ENCODE results near the gene LRRK1. TPM values are rescaled to one million over a fixed set of nuclear protein-coding genes. Genes with fewer than 3 reads are reported as not detected.

The LRRK1 gene
- total RNA-seq, 1 experiment from 2014 or later: 7.0 TPM

- BruUV-seq (replicated peaks): no TSS peak
- ATAC-seq: no peak
- DNase-seq: no peak
- ChIA-PET CTCF (no interaction called here), POLR2A (ENCODE audit: unreplicated experiment) (no interaction called here)
- H3K4me2 ChIP-seq (ENCODE audit: low read length): no peak overlapping the region
- H3K4me1 ChIP-seq (ENCODE audit: insufficient read depth, low read length): no peaks in the 10 kb centered on the region
- no peak overlapping the region for H2AFZ ChIP-seq (ENCODE audit: low read length)
- no peaks in the 10 kb centered on the region for H4K20me1 ChIP-seq (ENCODE audit: low read length)
- no peaks in the 10 kb centered on the region for H3K27me3 ChIP-seq (ENCODE audit: low read length)
- H3K9me2 ChIP-seq (replicated peaks; ENCODE audit: low read length): no peaks in the 10 kb centered on the region
- TF ChIP-seq EZH2 (IDR thresholded peaks at IDR 0.05; ENCODE audit: low read length, unreplicated experiment) (no peak), CTCF (conservative IDR thresholded peaks at IDR 0.05; ENCODE audit: low read depth, low read length) (no peak), EZH2phosphoT487 (IDR thresholded peaks at IDR 0.05; ENCODE audit: borderline replicate concordance, low read length) (no peak)
- no peak overlapping the region for H3K9ac ChIP-seq (ENCODE audit: low read length)
- no peaks in the 10 kb centered on the region for H3K79me2 ChIP-seq (ENCODE audit: low read length)
- no peak overlapping the region for H3K27ac ChIP-seq (ENCODE audit: low read length)
- H3K4me3 ChIP-seq (ENCODE audit: low read length): no peak overlapping the region
- no peaks in the 10 kb centered on the region for H3F3A ChIP-seq (ENCODE audit: low read length, unreplicated experiment)
- H3K9me3 ChIP-seq (ENCODE audit: low read length): no peaks in the 10 kb centered on the region
- no peaks in the 10 kb centered on the region for H3K36me3 ChIP-seq (ENCODE audit: low read depth, low read length)
- intact Hi-C loops (cut with micrococcal nuclease): no loop called here
These were observed 126.1 kb downstream of the LRRK1 start for GRCh38 chr15:101045236-101045646.

GRCh38 chr15:101045835-101046691, 126.9 kb downstream of the LRRK1 start:
- BruUV-seq (replicated peaks): no TSS peak
- H3K27me3 ChIP-seq (ENCODE audit: low read length): no peaks in the 10 kb centered on the region
- no peaks in the 10 kb centered on the region for H4K20me1 ChIP-seq (ENCODE audit: low read length)
- no peaks in the 10 kb centered on the region for H3K4me1 ChIP-seq (ENCODE audit: insufficient read depth, low read length)
- no peaks in the 10 kb centered on the region for H3K9me3 ChIP-seq (ENCODE audit: low read length)
- H3K27ac ChIP-seq (ENCODE audit: low read length): no peak overlapping the region
- ChIA-PET POLR2A (ENCODE audit: unreplicated experiment) (no interaction called here), CTCF (no interaction called here)
- no peak overlapping the region for H3K4me2 ChIP-seq (ENCODE audit: low read length)
- no peak overlapping the region for H3K4me3 ChIP-seq (ENCODE audit: low read length)
- ATAC-seq (no peak), DNase-seq (no peak)
- no peaks in the 10 kb centered on the region for H3K36me3 ChIP-seq (ENCODE audit: low read depth, low read length)
- no peak overlapping the region for H3K9ac ChIP-seq (ENCODE audit: low read length)
- H3F3A ChIP-seq (ENCODE audit: low read length, unreplicated experiment): no peaks in the 10 kb centered on the region
- no peaks in the 10 kb centered on the region for H3K9me2 ChIP-seq (replicated peaks; ENCODE audit: low read length)
- intact Hi-C loops (cut with micrococcal nuclease): no loop called here
- no peaks in the 10 kb centered on the region for H3K79me2 ChIP-seq (ENCODE audit: low read length)
- no peak for TF ChIP-seq CTCF (conservative IDR thresholded peaks at IDR 0.05; ENCODE audit: low read depth, low read length)
- no peak for TF ChIP-seq EZH2phosphoT487 (IDR thresholded peaks at IDR 0.05; ENCODE audit: borderline replicate concordance, low read length)
- no peak for TF ChIP-seq EZH2 (IDR thresholded peaks at IDR 0.05; ENCODE audit: low read length, unreplicated experiment)
- H2AFZ ChIP-seq (ENCODE audit: low read length): no peak overlapping the region

GRCh38 chr15:101046826-101047225, 127.7 kb downstream of the LRRK1 start:
- Histone ChIP-seq H3K79me2 (ENCODE audit: low read length) (no peaks in the 10 kb centered on the region), H4K20me1 (ENCODE audit: low read length) (no peaks in the 10 kb centered on the region), H3K4me1 (ENCODE audit: insufficient read depth, low read length) (no peaks in the 10 kb centered on the region), H3K4me2 (ENCODE audit: low read length) (no peak overlapping the region), H2AFZ (ENCODE audit: low read length) (no peak overlapping the region), H3K9me2 (replicated peaks; ENCODE audit: low read length) (no peaks in the 10 kb centered on the region), H3K4me3 (ENCODE audit: low read length) (no peak overlapping the region), H3K9me3 (ENCODE audit: low read length) (no peaks in the 10 kb centered on the region), H3K9ac (ENCODE audit: low read length) (no peak overlapping the region), H3F3A (ENCODE audit: low read length, unreplicated experiment) (no peaks in the 10 kb centered on the region), H3K27ac (ENCODE audit: low read length) (no peak overlapping the region), H3K27me3 (ENCODE audit: low read length) (no peaks in the 10 kb centered on the region), H3K36me3 (ENCODE audit: low read depth, low read length) (no peaks in the 10 kb centered on the region)
- no TSS peak for BruUV-seq (replicated peaks)
- intact Hi-C loops (cut with micrococcal nuclease): no loop called here
- CTCF ChIA-PET: no interaction called here
- TF ChIP-seq EZH2 (IDR thresholded peaks at IDR 0.05; ENCODE audit: low read length, unreplicated experiment): no peak
- no peak for TF ChIP-seq EZH2phosphoT487 (IDR thresholded peaks at IDR 0.05; ENCODE audit: borderline replicate concordance, low read length)
- no peak for TF ChIP-seq CTCF (conservative IDR thresholded peaks at IDR 0.05; ENCODE audit: low read depth, low read length)
- ATAC-seq: no peak
- POLR2A ChIA-PET (ENCODE audit: unreplicated experiment): no interaction called here
- DNase-seq: no peak
